HG02885 (cell line): Measurements from ENCODE around the gene AK4.

ENCODE experiments used
- ATAC-seq: cut with Tn5 transposase; IDR thresholded peaks from one replicate; pipeline ENCODE4 v1.9.1; 2021; ENCODE audit warnings: mild to moderate bottlenecking; ENCODE audit not compliant: unreplicated experiment, poor library complexity

The AK4 gene

GRCh38 chr1:65209005-65209885 is 61.2 kb downstream of the AK4 start:
- peak; percentile 51 for ATAC-seq

- no peak for ATAC-seq
Observed at GRCh38 chr1:65210325-65210724, 62.3 kb downstream of the AK4 start.

DNA sequence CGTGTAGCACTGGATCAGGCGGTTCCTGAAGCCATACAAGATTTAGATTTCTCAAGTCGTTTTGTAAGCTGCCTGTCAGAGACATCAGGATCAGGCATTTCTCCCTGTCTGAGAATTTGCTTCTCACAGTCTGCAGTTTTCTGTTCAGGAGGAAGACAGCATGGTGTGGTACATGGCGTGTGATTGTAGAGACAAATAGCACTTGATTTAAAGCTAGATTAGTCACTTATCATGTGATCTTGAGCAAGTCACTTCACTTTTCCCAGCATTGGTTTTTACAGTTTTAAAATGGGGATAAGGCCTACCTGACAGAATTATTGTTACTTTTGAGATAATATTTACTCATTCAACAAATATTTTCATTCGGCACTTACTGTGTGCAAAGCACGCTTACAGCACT is 63.3 kb downstream of the AK4 start:
- no peak for ATAC-seq

GRCh38 chr1:65213271-65214023 is 65.4 kb downstream of the AK4 start:
- ATAC-seq = peak; percentile 46

GRCh38 chr1:65214340-65215027 is 66.5 kb downstream of the AK4 start:
- ATAC-seq = peak; percentile 36

- no peak for ATAC-seq
Observed at GRCh38 chr1:65216989-65217388, 69.0 kb downstream of the AK4 start.

DNA sequence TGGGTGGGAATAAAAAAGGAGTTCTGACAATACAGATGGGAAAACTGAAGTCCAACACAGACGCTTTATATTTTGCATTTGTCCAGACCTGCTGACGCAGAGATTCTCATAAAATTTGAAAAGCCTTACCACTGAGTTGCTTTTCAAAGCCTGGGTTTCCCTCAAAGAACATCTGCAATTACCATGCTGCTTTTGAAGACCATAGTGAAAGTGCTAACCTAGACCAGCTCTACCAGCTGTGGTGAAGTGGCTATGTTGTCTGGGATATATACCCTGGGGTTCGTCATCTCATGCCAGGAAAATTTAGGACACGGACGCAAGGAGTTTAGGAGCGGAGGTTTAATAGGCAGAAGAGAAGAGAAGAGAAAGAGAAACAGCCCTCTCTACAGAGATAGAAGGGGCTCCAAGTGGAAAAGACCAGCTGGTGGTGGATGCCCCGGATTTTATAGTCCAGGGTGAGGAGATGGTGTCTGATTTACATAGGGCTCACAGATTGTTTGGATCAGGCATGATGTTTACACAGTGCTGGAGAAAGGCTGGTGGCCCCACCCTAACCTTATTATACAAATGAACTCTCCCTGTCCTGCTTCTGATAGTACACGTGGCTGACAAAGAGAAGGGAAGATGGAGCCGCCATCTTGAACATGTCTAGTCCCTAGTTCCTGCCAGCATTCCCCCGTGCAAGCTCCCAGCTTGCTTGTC is 73.8 kb downstream of the AK4 start:
- no peak for ATAC-seq

DNA sequence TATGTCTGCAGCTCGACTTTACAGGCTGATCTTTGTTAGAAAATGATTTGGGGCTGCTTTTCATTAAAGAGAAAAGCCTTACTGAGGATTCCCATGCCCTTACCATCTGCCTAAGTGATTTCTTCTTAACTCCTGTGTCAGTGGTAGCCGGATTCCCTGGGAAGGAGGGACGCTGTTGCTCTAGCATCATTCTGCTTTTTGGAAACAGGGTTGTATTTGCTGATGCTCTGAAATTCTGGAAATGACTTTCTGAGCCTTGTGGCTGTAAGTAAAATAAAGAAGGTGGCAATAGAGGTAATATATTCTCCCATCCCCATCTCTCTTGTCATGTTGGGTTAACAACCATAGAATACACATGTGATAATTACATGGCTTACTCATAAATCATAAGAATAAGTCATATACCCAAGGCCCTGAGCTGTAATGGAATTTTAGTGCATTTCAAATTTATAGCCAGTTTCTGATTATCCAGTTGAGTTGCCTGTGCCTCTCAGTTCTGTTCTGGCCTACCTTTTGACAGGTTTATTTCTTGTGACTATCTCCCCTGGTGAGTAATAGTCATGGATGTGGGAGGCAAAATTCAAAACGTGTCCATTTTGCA is 74.4 kb downstream of the AK4 start:
- ATAC-seq = no peak

- ATAC-seq = no peak
Observed at GRCh38 chr1:65224681-65225091, 76.7 kb downstream of the AK4 start.

DNA sequence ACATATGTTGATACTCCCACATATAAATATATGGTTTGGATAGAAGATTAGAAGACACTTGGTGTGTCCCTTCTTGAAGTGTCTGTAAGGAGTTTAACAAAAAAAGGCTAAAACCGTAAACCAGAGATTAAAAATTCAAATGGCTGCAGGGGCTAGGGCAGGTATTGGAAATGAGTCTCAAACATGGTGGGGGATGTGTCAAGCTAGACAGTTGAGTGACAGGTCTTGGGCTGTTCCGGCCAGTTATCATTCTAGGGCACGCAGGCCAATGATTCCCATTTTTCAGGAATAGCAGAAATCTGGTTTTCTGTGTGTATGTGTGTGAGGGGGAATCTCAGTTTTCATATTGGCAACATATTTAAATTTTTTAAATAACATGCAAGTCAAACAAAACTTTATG is 77.2 kb downstream of the AK4 start:
- ATAC-seq = no peak

- ATAC-seq = no peak
Observed at GRCh38 chr1:65229201-65229600, 81.2 kb downstream of the AK4 start.

DNA sequence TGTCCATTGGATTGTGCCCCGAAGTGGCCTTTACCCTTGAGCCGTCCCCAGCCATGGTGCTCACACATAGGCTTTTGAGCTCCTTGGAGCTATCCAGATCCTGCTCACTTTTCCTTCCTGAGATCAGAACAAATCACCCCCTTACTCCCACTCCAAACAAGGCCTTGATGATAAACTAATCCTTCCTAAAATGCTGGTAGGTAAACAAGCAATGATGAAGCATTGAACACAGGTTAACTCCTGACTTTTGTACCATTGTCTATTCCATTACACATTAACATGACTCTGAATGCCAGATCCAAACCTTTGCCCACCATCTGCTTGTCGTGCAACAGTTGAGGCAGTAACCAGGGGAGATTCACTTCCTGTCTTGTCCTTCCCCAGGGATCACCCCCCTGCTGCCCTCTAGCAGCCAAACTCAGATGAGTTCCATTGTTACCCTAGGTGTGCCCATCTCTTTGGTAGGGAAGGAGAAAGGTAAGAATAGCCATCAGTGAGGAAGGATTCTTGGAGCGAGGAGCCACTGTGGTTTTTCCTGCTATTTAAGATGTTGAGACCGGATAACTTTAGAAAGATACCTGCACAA is 81.8 kb downstream of the AK4 start:
- no peak for ATAC-seq

GRCh38 chr1:65230731-65231481 is 82.9 kb downstream of the AK4 start:
- peak; percentile 84 for ATAC-seq

GRCh38 chr1:65231718-65232330 is 83.8 kb downstream of the AK4 start:
- ATAC-seq = no peak

GRCh38 chr1:65232461-65232990 is 84.5 kb downstream of the AK4 start:
- ATAC-seq = no peak

DNA sequence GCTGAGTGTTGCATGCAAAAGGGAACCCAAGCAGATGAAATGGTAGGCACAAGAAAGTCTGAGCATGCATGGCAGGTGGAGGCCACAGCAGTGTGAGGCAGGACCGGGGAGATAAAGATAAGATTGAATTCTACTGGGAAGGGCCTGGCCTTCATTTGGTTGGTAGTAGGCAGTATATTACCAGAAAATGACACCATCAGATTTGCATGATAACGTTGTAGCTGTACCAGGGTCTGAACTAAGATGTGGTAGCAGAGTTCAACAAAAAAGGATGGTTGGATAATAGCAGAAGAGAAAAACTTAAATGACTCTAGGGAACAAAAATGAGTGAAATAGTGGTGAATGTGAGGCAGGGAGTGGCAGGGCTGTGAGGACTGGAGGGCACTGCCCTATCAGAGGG is 85.8 kb downstream of the AK4 start:
- ATAC-seq = no peak

- no peak for ATAC-seq
Observed at GRCh38 chr1:65235867-65236805, 88.1 kb downstream of the AK4 start.
